TTC549 (cell line): ENCODE data around the gene DENND2A.
"Not testable (repeated sequence)": the region's sequence is repeated elsewhere in the genome, so short reads cannot be mapped to it uniquely, and the experiment has no call there.

Source experiments
- FAIRE-seq: peaks from 2 replicates; lab custom pipeline; 2012; peaks lifted over from hg19 to GRCh38; lab: Jason Lieb, UNC

DENND2A gene, protein sequence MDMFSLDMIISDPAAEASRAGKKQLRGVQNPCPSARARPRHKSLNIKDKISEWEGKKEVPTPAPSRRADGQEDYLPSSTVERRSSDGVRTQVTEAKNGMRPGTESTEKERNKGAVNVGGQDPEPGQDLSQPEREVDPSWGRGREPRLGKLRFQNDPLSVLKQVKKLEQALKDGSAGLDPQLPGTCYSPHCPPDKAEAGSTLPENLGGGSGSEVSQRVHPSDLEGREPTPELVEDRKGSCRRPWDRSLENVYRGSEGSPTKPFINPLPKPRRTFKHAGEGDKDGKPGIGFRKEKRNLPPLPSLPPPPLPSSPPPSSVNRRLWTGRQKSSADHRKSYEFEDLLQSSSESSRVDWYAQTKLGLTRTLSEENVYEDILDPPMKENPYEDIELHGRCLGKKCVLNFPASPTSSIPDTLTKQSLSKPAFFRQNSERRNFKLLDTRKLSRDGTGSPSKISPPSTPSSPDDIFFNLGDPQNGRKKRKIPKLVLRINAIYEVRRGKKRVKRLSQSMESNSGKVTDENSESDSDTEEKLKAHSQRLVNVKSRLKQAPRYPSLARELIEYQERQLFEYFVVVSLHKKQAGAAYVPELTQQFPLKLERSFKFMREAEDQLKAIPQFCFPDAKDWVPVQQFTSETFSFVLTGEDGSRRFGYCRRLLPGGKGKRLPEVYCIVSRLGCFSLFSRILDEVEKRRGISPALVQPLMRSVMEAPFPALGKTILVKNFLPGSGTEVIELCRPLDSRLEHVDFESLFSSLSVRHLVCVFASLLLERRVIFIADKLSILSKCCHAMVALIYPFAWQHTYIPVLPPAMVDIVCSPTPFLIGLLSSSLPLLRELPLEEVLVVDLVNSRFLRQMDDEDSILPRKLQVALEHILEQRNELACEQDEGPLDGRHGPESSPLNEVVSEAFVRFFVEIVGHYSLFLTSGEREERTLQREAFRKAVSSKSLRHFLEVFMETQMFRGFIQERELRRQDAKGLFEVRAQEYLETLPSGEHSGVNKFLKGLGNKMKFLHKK

DNA sequence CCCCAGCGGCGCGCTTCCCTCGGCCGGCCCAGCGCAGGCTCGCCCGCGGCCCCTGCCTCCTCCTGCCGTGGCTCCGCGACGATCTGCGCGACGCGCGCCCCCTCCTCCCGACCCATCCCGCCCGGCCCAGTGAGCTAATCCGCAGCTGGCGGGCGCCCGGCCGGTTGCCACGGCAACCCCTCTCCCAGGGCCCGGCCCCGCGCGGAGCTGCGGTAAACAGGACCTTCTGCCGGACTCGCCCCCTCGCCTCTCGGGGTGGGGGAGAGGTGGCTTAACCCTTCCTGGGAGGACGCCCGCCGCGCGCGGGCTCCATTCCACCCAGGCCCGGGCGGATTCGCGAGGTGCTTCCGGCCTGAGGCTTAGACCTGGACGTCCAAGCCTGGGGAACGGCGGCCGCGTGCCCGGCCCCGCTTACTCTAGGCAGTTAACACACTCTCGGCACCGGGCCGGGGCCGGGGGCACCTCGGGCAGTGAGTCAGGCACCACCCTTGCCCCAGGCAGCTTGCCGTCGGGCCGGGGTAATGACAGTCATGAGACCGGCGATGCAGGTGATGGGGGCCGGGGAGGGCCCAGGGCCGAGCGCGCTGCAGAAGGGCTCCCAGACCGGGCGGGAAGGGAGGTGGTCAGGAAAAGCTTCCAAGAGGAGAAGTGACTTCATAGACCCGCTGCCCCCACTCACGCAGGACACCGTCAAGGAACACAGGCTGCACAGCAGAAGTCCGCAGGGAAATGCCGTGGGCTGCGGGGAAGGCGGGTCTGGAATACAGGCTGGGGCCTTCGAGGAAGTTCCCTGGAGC lies at the start of gene DENND2A:
Gene DENND2A, minus strand, starts transcription at position 87 of the 797 bp plus-strand sequence. CDS start 38,416 bp downstream, outside the sequence.
- FAIRE-seq = no peak

DNA sequence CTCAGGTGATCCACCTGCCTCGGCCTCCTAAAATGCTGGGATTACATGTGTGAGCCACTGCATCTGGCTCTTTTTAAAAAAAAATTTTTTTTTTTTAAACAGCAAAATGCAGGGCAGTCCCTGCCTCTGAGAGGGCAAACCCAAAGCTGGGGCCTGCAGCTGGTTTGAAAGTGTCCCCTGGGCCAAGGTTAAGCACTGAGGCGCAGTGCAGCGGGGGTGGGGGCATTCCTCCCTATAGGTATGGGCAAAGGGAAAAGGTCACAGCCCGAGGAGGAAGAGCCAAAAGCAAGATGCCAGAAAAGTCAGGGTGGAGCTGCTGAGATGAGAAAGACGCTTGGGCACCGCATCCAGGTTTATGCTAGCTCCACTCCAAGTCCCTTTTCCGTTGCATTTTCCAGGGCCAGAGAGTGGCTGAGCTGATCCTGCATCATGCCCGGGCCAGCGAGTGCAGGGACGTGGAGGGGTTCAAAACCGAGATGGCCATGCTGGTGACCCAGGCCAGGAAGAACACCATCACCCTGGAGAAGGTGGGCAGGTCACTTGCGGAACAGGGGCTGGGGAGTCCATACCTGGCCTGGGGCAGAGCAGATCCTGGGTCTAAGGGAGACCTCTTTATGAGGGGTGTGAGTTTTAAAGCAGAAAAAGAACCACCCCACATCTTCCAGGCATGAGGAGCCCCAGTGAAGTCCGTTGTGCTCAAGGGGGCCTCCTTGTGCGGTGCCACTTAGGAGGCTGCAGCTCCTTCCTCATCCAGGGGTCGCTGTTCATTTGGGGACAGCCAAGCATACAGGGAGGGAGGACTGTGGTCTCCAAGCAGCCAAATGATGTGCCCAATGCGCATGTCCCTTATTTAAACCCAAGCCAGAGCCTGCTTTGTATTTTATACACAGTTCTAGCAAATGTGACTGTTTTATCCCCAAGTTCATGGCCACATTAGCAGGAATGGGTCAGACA lies 48.9 kb upstream of the DENND2A start:
- no peak for FAIRE-seq

DNA sequence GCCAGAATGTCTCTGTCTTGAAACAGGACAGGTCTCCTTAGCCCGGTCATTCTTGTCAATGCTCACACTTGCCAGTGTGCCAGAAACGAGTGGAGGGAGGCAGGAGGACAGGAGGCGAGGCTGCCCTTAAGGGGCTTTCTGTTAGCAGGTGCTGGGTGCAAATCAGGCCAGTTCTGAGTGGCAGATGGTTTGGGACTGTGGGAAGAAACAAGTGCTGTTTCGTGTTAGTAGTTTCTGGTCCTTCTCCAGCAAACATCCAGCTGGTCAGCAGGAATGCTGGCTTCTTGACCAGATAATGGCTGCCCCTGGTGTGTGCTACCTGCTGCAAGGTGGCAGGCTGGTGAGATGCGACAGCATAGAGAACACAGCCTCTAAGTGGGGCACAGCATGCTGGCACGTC lies 47.7 kb upstream of the DENND2A start:
- FAIRE-seq = no peak

DNA sequence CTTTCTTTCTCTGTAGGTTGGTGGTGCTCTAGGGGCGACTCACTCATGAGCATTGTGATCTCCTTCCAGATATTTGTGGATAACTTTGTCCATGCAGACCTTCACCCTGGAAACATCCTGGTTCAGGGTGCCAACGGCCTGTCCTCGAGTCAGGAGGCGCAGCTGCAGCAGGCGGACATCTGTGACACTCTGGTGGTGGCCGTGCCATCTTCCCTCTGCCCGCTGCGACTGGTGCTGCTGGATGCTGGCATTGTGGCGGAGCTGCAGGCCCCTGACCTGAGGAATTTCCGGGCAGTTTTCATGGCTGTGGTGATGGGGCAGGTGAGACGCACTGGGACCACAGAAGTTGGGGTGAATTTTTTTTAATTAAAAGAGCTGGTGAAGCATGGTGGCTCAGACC lies 46.3 kb upstream of the DENND2A start:
- no peak for FAIRE-seq

GRCh38 chr7:140685407-140686087 lies 44.9 kb upstream of the DENND2A start:
- no peak for FAIRE-seq

DNA sequence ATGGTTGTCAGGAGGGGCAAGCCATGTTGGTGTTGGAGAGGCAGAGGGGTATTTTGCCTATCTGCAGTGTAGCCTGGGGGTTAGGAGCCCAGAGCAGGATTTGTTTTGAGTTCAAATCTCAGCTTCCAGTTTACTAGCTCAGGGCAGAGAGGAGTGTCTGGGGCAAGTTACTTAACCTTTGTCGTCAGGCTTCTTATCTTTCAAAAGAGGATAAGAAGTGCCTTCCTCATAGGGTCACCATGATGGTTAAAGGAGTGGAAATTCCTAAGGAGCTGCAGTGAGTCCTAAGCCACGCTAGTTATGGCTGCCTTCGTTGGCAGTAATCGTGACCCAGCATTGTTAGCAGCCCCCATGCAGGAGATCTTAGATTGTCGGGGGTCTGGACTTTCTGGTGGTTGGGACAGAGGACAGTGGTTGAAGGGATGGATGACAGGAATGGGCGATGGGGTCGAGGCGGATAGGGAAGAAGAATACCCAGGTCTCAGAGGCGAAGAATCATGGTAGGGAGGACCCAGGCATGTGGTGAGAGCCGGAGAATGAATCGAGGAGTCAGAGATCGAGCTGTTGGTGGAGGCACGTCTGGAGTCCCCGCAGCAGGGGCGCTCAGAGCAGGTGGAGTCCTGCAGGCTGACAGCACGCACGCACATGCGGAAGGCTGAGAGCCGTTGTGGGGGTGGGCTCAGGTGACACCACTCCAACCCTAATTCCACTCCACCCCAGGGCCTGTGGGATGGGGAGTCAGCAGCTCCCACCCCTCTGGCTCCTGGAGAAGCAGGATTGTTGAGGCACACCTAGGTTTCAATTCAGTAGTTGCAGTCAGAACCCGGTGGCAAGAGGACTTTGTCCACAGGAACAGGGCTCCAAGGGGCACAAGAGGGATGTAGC lies 43.7 kb upstream of the DENND2A start:
- FAIRE-seq = no peak

DNA sequence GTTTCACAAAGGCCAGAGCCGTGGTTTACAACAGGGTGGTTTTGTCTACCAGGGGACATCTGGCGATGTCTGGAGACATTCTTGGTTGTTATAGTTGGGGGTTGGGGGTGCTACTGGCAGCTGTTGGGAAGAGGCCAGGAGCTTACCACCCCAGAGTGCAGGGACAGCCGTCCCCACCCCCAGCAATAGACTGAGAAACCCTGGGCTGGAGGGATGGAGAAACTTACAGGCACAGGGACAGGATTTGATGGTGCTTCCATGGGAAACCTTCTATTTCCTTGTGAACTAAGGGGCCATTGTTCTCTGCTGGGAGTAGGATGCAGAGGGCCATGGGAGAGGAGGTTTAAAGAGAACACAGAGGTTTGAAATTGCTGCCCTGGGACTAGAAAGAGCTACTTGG lies 43.0 kb upstream of the DENND2A start:
- no peak for FAIRE-seq

DNA sequence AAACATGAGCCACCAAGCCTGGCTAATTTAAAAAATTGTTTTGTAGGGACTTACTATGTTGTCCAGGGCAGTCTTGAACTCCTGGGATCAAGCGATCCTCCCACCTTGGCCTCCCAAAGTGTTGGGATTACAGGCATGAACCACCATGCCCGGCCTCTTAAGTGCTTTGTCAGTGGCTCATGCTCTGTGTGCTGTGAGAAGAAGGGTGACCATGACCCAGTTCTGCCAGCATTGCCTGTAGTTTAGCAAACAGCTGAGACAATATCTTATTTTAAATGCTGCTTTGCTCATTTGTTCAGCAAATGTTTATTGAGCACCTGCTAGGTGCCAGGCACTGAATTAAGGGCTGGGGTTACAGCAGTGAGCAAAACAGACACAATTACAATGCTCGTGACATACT lies 41.2 kb upstream of the DENND2A start:
- FAIRE-seq = no peak

DNA sequence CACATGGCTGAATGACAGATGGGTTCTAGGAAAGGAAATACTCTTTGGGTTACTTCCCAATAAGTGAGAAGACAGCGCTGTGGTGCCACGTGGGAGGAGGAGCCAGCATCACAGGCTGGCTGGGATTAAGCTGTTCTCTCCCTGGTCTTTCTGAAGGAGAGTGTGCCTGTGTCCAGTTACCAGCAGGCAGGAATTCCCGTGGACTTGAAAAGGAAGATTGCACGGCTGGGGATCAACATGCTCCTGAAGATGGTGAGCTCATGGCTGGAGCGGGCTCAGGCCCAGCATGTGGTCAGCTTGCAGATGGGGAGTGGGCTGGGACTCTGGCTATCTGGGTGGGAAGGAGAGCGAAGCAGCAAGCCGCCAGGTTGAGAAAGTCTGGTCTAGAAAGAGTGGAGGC lies 40.3 kb upstream of the DENND2A start:
- no peak for FAIRE-seq

- no peak for FAIRE-seq
These were observed 38.6 kb upstream of the DENND2A start for GRCh38 chr7:140679186-140679585.

GRCh38 chr7:140678816-140679130 lies 38.2 kb upstream of the DENND2A start:
- no peak for FAIRE-seq

- no peak for FAIRE-seq
These were observed 37.6 kb upstream of the DENND2A start for GRCh38 chr7:140678081-140678815.

DNA sequence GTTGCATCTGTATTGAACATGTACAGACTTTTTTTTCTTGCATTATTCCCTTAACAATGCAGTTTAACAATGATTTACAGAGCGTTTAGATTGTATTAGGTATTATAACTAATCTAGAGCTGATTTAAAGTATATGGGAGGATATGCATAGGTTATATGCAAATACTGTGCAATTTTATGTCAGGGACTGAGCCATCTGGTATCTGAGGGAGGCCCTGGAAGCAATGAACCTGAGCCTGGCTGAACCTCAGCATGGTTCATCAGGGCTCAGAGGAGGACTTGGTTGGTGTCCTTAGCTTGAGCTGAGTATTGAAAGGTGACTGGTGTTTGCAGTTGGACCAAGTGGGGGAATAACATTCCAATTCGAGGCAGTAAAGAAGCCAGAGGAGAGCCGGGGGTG lies 36.9 kb upstream of the DENND2A start:
- FAIRE-seq = no peak

DNA sequence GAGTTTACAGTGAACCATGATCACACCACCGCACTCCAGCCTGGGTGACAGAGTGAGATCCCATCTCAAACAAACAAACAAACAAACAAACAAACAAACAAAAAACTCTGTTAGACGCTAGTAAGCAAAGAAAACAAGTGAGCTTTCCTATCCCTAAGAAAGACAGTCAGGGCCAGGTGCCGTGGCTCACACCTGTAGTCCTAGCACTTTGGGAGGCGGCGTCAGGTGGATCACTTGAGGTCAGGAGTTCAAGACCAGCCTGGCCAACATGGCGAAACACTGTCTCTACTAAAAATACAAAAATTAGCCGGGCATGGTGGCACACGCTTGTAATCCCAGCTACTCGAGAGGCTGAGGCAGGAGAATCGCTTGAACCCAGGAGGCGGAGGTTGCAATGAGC lies 36.3 kb upstream of the DENND2A start:
- FAIRE-seq = not testable (repeated sequence)

GRCh38 chr7:140676306-140676705 lies 35.7 kb upstream of the DENND2A start:
- FAIRE-seq = no peak

- FAIRE-seq = no peak
These were observed 35.1 kb upstream of the DENND2A start for GRCh38 chr7:140675726-140676125.

DNA sequence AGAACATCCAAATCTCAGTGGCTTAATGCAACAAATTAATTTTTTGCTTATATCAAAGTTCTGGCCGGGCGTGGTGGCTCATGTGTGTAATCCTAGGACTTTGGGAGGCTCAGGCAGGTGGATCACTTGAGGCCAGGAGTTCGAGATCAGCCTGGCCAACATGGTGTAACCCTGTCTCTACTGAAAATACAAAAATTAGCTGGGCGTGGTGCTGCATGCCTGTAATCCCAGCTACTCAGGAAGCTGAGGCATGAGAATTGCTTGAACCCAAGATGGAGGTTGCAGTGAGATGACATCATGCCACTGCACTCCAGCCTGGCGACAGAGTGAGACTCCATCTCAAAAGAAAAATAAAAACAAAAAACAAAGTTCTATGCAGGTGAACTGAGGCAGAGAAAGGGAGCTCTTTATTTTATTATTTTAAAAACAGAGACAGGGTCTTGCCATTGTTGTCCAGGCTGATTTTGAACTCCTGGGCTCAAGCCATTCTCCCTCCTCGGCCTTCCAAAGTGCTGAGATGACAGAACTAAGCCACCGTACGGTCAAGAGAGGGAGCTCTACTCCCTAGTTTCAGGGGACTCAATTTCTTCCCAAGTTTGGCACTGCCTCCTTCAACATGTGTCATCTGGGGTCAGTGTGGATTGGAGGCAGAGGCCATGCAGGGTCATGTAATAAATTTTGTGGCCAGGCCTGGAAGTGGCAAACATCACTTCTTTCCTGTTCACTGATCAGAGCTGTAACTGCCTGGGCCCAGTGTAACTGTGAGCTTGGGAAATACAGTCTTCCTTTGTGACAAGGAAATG lies 34.5 kb upstream of the DENND2A start:
- FAIRE-seq = no peak

GRCh38 chr7:140674356-140674800 lies 33.8 kb upstream of the DENND2A start:
- no peak for FAIRE-seq
